GM21619 (cell line): ENCODE measurements around the gene KIRREL1.

ENCODE experiments used
- ATAC-seq: cut with Tn5 transposase; IDR thresholded peaks from one replicate; pipeline ENCODE4 v1.9.1; 2021; ENCODE audit not compliant: unreplicated experiment

The KIRREL1 gene

GRCh38 chr1:158068918-158069317 lies 75.5 kb downstream of the KIRREL1 start:
- ATAC-seq, result no peak

- no peak for ATAC-seq
Measured at GRCh38 chr1:158071138-158071537, 77.7 kb downstream of the KIRREL1 start.

GRCh38 chr1:158075078-158075477 lies 81.6 kb downstream of the KIRREL1 start:
- ATAC-seq, result no peak

GRCh38 chr1:158076441-158076840 lies 83.0 kb downstream of the KIRREL1 start:
- no peak for ATAC-seq

- ATAC-seq, result no peak
Measured at GRCh38 chr1:158077411-158078256, 84.2 kb downstream of the KIRREL1 start.

GRCh38 chr1:158078569-158079080 lies 85.2 kb downstream of the KIRREL1 start:
- no peak for ATAC-seq

- ATAC-seq, result no peak
Measured at GRCh38 chr1:158080066-158080465, 86.6 kb downstream of the KIRREL1 start.

GRCh38 chr1:158084336-158084735 lies 90.9 kb downstream of the KIRREL1 start:
- ATAC-seq, result no peak

- ATAC-seq, result no peak
Measured at GRCh38 chr1:158084747-158085146, 91.3 kb downstream of the KIRREL1 start.

- peak; percentile 66 for ATAC-seq
Measured at GRCh38 chr1:158087320-158087927, 94.0 kb downstream of the KIRREL1 start.

- ATAC-seq, result no peak
Measured at GRCh38 chr1:158089476-158089875, 96.0 kb downstream of the KIRREL1 start.

GRCh38 chr1:158089925-158090637 lies 96.6 kb downstream of the KIRREL1 start:
- ATAC-seq, result no peak

GRCh38 chr1:158093376-158093775 lies 99.9 kb downstream of the KIRREL1 start:
- no peak for ATAC-seq

- no peak for ATAC-seq
Measured at GRCh38 chr1:158094571-158094970, 101.1 kb downstream of the KIRREL1 start.

- no peak for ATAC-seq
Measured at GRCh38 chr1:158095737-158096335, 102.4 kb downstream of the KIRREL1 start.

GRCh38 chr1:158098256-158098655 lies 104.8 kb downstream of the KIRREL1 start:
- ATAC-seq, result no peak

GRCh38 chr1:158099185-158099584 lies 105.7 kb downstream of the KIRREL1 start:
- no peak for ATAC-seq

GRCh38 chr1:158100498-158100897 lies 107.1 kb downstream of the KIRREL1 start:
- no peak for ATAC-seq

GRCh38 chr1:158101455-158101854 lies 108.0 kb downstream of the KIRREL1 start:
- ATAC-seq, result no peak

- no peak for ATAC-seq
Measured at GRCh38 chr1:158101927-158102326, 108.5 kb downstream of the KIRREL1 start.
